MM.1S (cell line): ENCODE results near the gene SLC36A1.

Source experiments
- DNase-seq: peaks from one replicate; pipeline ENCODE4 v3.0.0-alpha.2; 2015
- H2AFZ ChIP-seq: fragments of 300-600 bp; sonication (generic); 2 replicates; pipeline ENCODE4 v1.6.0; 2016; ENCODE audit warnings: antibody characterized with exemption, low read length
- H3F3A ChIP-seq: fragments of 300-600 bp; sonication (generic); 2 replicates; pipeline ENCODE4 v1.6.1; 2016; ENCODE audit warnings: mild to moderate bottlenecking, antibody characterized with exemption, low read length, moderate library complexity, mixed read lengths; ENCODE audit not compliant: insufficient read depth
- H3K27ac ChIP-seq: fragments of 300-600 bp; sonication (generic); 2 replicates; pipeline ENCODE4 v1.5.1; 2016; ENCODE audit warnings: mild to moderate bottlenecking, low read length
- H3K27me3 ChIP-seq: fragments of 300-600 bp; sonication (generic); replicated peaks from 2 replicates; pipeline ENCODE4 v1.6.0; 2016; ENCODE audit warnings: low read length; ENCODE audit not compliant: insufficient read depth
- H3K36me3 ChIP-seq: fragments of 300-600 bp; sonication (generic); replicated peaks from 2 replicates; pipeline ENCODE4 v1.6.1; 2016; ENCODE audit warnings: mild to moderate bottlenecking, low read length, mixed read lengths; ENCODE audit not compliant: insufficient read depth
- H3K4me1 ChIP-seq: fragments of 300-600 bp; sonication (generic); 2 replicates; pipeline ENCODE4 v1.6.1; 2016; ENCODE audit warnings: low read length, mixed read lengths
- H3K4me2 ChIP-seq: fragments of 300-600 bp; sonication (generic); 2 replicates; pipeline ENCODE4 v1.6.0; 2016; ENCODE audit warnings: low read depth, low read length
- H3K4me3 ChIP-seq: fragments of 300-600 bp; sonication (generic); 2 replicates; pipeline ENCODE4 v1.5.1; 2016; ENCODE audit warnings: low read length, mixed read lengths
- H3K79me2 ChIP-seq: fragments of 300-600 bp; sonication (generic); 2 replicates; pipeline ENCODE4 v1.6.1; 2016; ENCODE audit warnings: mixed run types, low read length, mixed read lengths
- H3K9ac ChIP-seq: fragments of 300-600 bp; sonication (generic); 2 replicates; pipeline ENCODE4 v1.6.1; 2016; ENCODE audit warnings: low read length, mixed read lengths
- H3K9me2 ChIP-seq: fragments of 300-600 bp; sonication (generic); replicated peaks from 2 replicates; pipeline ENCODE4 v1.6.1; 2016; ENCODE audit warnings: mild to moderate bottlenecking, low read length, mixed read lengths; ENCODE audit not compliant: insufficient read depth
- H3K9me3 ChIP-seq: fragments of 300-600 bp; sonication (generic); replicated peaks from 2 replicates; pipeline ENCODE4 v1.6.1; 2016; ENCODE audit warnings: mild to moderate bottlenecking, low read length, mixed read lengths; ENCODE audit not compliant: insufficient read depth
- H4K20me1 ChIP-seq: fragments of 300-600 bp; sonication (generic); 2 replicates; pipeline ENCODE4 v1.6.1; 2016; ENCODE audit warnings: mild to moderate bottlenecking, low read length, moderate library complexity, mixed read lengths; ENCODE audit not compliant: insufficient read depth
- CTCF ChIP-seq: fragments of 300-600 bp; sonication (generic); IDR thresholded peaks from 2 replicates; pipeline ENCODE4 v1.5.1; 2016; ENCODE audit warnings: antibody characterized with exemption, low read length, mixed read lengths
- EZH2 ChIP-seq: fragments of 300-600 bp; sonication (generic); optimal IDR thresholded peaks from 2 replicates; pipeline ENCODE3; 2017; ENCODE audit warnings: low read depth, mild to moderate bottlenecking, antibody characterized with exemption, low read length, mixed read lengths
- EZH2phosphoT487 ChIP-seq: fragments of 300-600 bp; sonication (generic); IDR thresholded peaks from 2 replicates; pipeline ENCODE4 v1.6.1; 2018; ENCODE audit warnings: antibody characterized with exemption, low read length

SLC36A1 gene

GRCh38 chr5:151534350-151534749, 86.9 kb downstream of the SLC36A1 start:
- Histone ChIP-seq H3K9me3 (no peaks in the 10 kb centered on the region), H3K4me3 (no peak overlapping the region), H4K20me1 (no peaks in the 10 kb centered on the region), H3F3A (no peaks in the 10 kb centered on the region), H3K79me2 (no peaks in the 10 kb centered on the region), H3K9me2 (no peaks in the 10 kb centered on the region), H2AFZ (no peak overlapping the region), H3K27me3 (no peaks in the 10 kb centered on the region), H3K4me2 (no peak overlapping the region), H3K27ac (no peak overlapping the region), H3K9ac (no peak overlapping the region), H3K36me3 (no peaks in the 10 kb centered on the region), H3K4me1 (no peaks in the 10 kb centered on the region)
- DNase-seq: no peak
- TF ChIP-seq EZH2phosphoT487: no peak
- no peak for TF ChIP-seq EZH2
- TF ChIP-seq CTCF: no peak

DNA sequence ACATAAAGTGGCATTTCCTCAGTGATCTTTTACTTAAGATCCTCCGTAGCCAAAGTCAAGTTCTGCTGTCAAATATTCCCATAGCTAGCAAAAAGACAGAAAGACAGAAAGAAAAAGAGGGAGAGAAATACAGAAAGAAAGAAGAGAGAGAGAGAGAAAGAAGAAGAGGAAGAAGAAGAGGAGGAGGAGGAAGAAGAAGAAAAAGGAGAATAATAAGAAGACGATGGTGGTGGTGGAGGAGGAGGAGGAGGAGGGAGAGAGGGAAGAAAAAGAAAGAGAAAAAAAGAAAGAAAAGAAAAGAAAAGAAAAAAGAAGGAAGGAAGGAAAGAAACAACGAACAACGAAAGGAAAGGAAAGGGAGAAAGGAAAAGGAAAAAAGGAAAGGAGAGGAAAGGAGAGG, 89.6 kb downstream of the SLC36A1 start:
- Histone ChIP-seq H3K4me2 (no peak overlapping the region), H3K27ac (no peak overlapping the region), H3K9ac (no peak overlapping the region), H4K20me1 (no peaks in the 10 kb centered on the region), H3K79me2 (no peaks in the 10 kb centered on the region), H3K36me3 (no peaks in the 10 kb centered on the region), H2AFZ (no peak overlapping the region), H3K4me1 (no peaks in the 10 kb centered on the region), H3F3A (no peaks in the 10 kb centered on the region), H3K9me3 (no peaks in the 10 kb centered on the region), H3K27me3 (no peaks in the 10 kb centered on the region), H3K4me3 (no peak overlapping the region), H3K9me2 (no peaks in the 10 kb centered on the region)
- DNase-seq: no peak
- TF ChIP-seq EZH2 (no peak), EZH2phosphoT487 (no peak), CTCF (no peak)

GRCh38 chr5:151541571-151541970, 94.2 kb downstream of the SLC36A1 start:
- Histone ChIP-seq H3K4me3 (no peak overlapping the region), H3K9ac (no peak overlapping the region), H3K27ac (no peak overlapping the region), H3K27me3 (no peaks in the 10 kb centered on the region), H4K20me1 (no peaks in the 10 kb centered on the region), H3K9me3 (no peaks in the 10 kb centered on the region), H3F3A (no peaks in the 10 kb centered on the region), H3K4me1 (no peaks in the 10 kb centered on the region), H3K4me2 (no peak overlapping the region), H2AFZ (no peak overlapping the region), H3K36me3 (no peaks in the 10 kb centered on the region), H3K9me2 (no peaks in the 10 kb centered on the region), H3K79me2 (no peaks in the 10 kb centered on the region)
- no peak for DNase-seq
- no peak for TF ChIP-seq EZH2
- TF ChIP-seq CTCF: no peak
- no peak for TF ChIP-seq EZH2phosphoT487
